ENCODE results near the gene MS4A12.
"Not testable (repeated sequence)": the region's sequence is repeated elsewhere in the genome, so short reads cannot be mapped to it uniquely, and the experiment has no call there.

DNA sequence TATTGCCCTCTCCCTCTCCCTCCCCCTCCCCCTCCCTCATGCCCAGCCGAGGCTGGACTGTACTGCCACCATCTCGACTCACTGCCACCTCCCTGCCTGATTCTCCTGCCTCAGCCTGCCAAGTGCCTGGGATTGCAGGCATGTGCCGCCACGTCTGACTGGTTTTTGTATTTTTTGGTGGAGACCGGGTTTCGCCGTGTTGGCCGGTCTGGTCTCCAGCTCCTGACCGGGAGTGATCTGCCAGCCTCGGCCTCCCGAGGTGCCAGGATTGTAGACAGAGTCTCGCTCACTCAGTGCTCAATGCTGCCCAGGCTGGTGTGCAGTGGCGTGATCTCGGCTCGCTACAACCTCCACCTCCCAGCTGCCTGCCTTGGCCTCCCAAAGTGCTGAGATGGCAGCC is 17.0 kb downstream of the MS4A12 start:
- TF ChIP-seq, protein P1, sequence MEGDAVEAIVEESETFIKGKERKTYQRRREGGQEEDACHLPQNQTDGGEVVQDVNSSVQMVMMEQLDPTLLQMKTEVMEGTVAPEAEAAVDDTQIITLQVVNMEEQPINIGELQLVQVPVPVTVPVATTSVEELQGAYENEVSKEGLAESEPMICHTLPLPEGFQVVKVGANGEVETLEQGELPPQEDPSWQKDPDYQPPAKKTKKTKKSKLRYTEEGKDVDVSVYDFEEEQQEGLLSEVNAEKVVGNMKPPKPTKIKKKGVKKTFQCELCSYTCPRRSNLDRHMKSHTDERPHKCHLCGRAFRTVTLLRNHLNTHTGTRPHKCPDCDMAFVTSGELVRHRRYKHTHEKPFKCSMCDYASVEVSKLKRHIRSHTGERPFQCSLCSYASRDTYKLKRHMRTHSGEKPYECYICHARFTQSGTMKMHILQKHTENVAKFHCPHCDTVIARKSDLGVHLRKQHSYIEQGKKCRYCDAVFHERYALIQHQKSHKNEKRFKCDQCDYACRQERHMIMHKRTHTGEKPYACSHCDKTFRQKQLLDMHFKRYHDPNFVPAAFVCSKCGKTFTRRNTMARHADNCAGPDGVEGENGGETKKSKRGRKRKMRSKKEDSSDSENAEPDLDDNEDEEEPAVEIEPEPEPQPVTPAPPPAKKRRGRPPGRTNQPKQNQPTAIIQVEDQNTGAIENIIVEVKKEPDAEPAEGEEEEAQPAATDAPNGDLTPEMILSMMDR (IDR thresholded peaks at IDR 0.05), result not testable (repeated sequence)
- not testable (repeated sequence) for TF ChIP-seq NFYB (CRISPR knock-in tag; conservative IDR thresholded peaks at IDR 0.05; ENCODE audit: low read depth); TCF7 (CRISPR knock-in tag; IDR thresholded peaks at IDR 0.05; ENCODE audit: low read depth); SMAD4 (CRISPR knock-in tag; IDR thresholded peaks at IDR 0.05); IRF2 (CRISPR knock-in tag; IDR thresholded peaks at IDR 0.05; ENCODE audit: borderline replicate concordance, low read depth); NR2C2 (CRISPR knock-in tag; IDR thresholded peaks at IDR 0.05); ZNF232 (CRISPR knock-in tag; IDR thresholded peaks at IDR 0.05); JUN (CRISPR knock-in tag; IDR thresholded peaks at IDR 0.05); CREM (CRISPR knock-in tag; IDR thresholded peaks at IDR 0.05); CREB1 (CRISPR knock-in tag; IDR thresholded peaks at IDR 0.05)
- TF ChIP-seq, protein P2, sequence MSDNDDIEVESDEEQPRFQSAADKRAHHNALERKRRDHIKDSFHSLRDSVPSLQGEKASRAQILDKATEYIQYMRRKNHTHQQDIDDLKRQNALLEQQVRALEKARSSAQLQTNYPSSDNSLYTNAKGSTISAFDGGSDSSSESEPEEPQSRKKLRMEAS (CRISPR knock-in tag; IDR thresholded peaks at IDR 0.05), result not testable (repeated sequence)
- TF ChIP-seq, protein P3, sequence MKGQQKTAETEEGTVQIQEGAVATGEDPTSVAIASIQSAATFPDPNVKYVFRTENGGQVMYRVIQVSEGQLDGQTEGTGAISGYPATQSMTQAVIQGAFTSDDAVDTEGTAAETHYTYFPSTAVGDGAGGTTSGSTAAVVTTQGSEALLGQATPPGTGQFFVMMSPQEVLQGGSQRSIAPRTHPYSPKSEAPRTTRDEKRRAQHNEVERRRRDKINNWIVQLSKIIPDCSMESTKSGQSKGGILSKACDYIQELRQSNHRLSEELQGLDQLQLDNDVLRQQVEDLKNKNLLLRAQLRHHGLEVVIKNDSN (CRISPR knock-in tag; IDR thresholded peaks at IDR 0.05), result not testable (repeated sequence)
